ENCODE data around the gene CCDC24.

Gene CCDC24

DNA sequence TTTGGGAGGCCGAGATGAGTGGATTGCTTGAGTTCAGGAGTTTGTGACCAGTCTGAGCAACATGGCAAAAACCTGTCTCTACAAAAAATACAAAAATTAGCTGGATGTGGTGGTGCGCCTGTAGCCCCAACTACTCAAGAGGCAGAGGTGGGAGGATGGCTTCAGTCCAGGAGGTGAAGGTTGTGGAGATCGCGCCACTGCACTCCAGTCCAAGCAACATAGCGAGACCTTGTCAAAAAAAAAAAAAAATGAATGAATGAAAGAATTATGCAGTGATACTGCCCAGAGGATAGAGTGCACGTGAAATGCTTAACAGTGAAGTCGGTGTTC is 22.0 kb upstream of the CCDC24 start:
- Histone ChIP-seq H3K4me1 (ENCODE audit: control insufficient read depth, insufficient read depth, low read length) (peaks cover 5% of the 10 kb centered on the region), H3K9ac (ENCODE audit: low read length) (no peak overlapping the region), H3K27ac (ENCODE audit: low read depth, low read length) (no peak overlapping the region), H3K36me3 (ENCODE audit: control insufficient read depth, insufficient read depth, low read length) (peaks cover 7% of the 10 kb centered on the region), H3K27me3 (ENCODE audit: control insufficient read depth, insufficient read depth, low read length) (no peaks in the 10 kb centered on the region), H3K4me3 (ENCODE audit: low read length) (peak overlapping the region; percentile 11)

DNA sequence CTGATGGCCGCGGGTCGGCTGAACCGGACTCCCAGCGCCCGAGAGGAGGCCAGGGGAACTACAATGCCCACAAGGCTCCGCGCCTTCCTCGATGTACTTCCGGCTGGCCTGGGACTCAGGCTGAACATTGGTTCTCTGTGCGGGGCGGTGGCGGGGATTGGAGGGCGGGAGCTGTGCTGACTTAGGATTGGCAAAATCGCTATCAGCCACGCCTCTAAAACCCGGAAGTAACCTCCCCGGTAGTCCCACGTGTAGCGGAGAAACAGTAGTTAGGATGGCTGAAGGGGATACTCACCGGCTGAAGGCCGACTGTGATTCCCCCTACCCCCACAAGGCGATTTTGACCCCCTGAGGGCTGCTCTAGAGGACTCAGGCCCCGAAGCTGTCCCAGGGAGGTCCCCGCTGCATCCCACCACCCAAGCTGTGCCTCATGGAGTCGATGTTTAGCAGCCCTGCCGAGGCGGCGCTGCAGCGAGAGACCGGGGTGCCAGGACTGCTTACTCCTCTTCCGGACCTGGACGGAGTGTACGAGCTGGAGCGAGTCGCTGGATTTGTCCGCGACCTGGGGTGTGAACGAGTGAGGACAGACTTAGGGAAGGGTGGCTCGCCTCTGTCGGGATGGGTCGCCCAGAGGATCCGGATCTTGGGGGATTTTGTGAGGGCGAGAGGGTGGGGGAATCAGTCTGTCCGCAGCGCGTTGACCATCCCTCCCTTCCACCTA is 21.5 kb upstream of the CCDC24 start, which contains the start of gene DPH2:
Gene DPH2, plus strand, starts transcription at position 265 of the 721 bp plus-strand sequence. Its CDS starts 166 bp downstream, at position 431.
- no peak within 1 kb of the TSS for H3K9ac ChIP-seq (ENCODE audit: low read length)
- H3K36me3 ChIP-seq (ENCODE audit: control insufficient read depth, insufficient read depth, low read length): peaks cover 7% of the 10 kb centered on the region
- H3K4me1 ChIP-seq (ENCODE audit: control insufficient read depth, insufficient read depth, low read length): peaks cover 5% of the 10 kb centered on the region
- H3K4me3 ChIP-seq (ENCODE audit: low read length): peak within 1 kb of the TSS; percentile 93
- no peaks in the 10 kb centered on the region for H3K27me3 ChIP-seq (ENCODE audit: control insufficient read depth, insufficient read depth, low read length)
- no peak within 1 kb of the TSS for H3K27ac ChIP-seq (ENCODE audit: low read depth, low read length)

DNA sequence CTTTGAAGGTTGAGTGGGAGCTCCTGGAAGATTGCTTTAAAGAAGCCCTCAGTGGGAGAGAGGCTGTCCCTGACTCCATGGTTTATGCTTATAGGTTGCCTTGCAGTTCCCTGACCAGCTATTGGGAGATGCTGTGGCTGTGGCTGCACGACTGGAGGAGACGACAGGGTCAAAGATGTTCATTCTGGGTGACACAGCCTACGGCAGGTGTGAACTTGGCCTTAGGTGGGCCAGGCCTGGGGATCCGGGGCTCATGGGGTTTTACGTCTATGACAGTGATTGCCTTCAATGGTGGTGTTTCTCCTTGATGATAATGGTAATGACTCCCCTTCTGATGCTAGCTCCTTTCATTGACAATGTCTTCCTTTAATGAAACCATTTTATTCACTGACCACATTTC is 20.9 kb upstream of the CCDC24 start:
- H3K27me3 ChIP-seq (ENCODE audit: control insufficient read depth, insufficient read depth, low read length): no peaks in the 10 kb centered on the region
- H3K27ac ChIP-seq (ENCODE audit: low read depth, low read length): no peak overlapping the region
- peaks cover 5% of the 10 kb centered on the region for H3K4me1 ChIP-seq (ENCODE audit: control insufficient read depth, insufficient read depth, low read length)
- H3K9ac ChIP-seq (ENCODE audit: low read length): no peak overlapping the region
- H3K36me3 ChIP-seq (ENCODE audit: control insufficient read depth, insufficient read depth, low read length): peaks cover 7% of the 10 kb centered on the region
- peak overlapping the region; percentile 93 for H3K4me3 ChIP-seq (ENCODE audit: low read length)

DNA sequence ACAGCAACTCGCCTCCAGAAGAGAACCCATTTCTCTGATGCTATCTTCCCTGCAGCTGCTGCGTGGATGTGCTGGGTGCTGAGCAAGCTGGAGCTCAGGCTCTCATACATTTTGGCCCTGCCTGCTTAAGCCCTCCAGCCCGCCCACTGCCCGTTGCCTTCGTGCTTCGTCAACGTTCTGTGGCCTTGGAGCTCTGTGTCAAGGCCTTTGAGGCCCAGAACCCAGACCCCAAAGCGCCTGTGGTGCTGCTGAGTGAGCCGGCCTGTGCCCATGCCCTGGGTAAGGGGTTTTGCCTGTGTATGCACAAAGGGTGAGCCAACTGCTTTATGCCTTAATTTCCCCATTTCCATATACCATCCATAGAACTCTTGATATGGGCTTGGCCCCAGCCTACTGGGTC is 20.5 kb upstream of the CCDC24 start:
- no peak overlapping the region for H3K27ac ChIP-seq (ENCODE audit: low read depth, low read length)
- no peaks in the 10 kb centered on the region for H3K27me3 ChIP-seq (ENCODE audit: control insufficient read depth, insufficient read depth, low read length)
- H3K36me3 ChIP-seq (ENCODE audit: control insufficient read depth, insufficient read depth, low read length): peaks cover 7% of the 10 kb centered on the region
- peak overlapping the region; percentile 93 for H3K4me3 ChIP-seq (ENCODE audit: low read length)
- no peak overlapping the region for H3K9ac ChIP-seq (ENCODE audit: low read length)
- H3K4me1 ChIP-seq (ENCODE audit: control insufficient read depth, insufficient read depth, low read length): peaks cover 9% of the 10 kb centered on the region

DNA sequence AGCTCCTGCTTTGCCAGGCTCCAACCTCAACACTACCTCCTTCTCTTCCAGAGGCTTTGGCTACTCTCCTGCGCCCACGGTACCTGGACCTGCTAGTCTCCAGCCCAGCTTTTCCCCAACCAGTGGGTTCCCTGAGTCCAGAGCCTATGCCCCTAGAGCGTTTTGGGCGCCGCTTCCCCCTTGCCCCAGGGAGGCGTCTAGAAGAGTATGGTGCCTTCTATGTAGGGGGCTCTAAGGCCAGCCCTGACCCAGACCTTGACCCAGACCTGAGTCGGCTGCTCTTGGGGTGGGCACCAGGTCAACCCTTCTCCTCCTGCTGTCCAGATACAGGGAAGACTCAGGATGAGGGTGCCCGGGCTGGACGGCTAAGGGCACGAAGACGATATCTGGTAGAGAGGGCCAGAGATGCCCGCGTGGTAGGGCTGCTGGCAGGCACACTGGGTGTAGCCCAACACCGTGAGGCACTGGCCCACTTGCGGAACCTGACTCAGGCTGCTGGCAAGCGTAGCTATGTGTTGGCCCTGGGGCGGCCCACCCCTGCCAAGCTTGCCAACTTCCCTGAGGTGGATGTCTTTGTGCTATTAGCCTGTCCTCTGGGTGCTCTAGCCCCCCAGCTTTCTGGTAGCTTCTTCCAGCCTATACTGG is 19.9 kb upstream of the CCDC24 start:
- Histone ChIP-seq H3K4me1 (ENCODE audit: control insufficient read depth, insufficient read depth, low read length) (peaks cover 11% of the 10 kb centered on the region), H3K36me3 (ENCODE audit: control insufficient read depth, insufficient read depth, low read length) (peaks cover 11% of the 10 kb centered on the region), H3K27me3 (ENCODE audit: control insufficient read depth, insufficient read depth, low read length) (no peaks in the 10 kb centered on the region), H3K9ac (ENCODE audit: low read length) (no peak overlapping the region), H3K4me3 (ENCODE audit: low read length) (no peak overlapping the region), H3K27ac (ENCODE audit: low read depth, low read length) (no peak overlapping the region)

DNA sequence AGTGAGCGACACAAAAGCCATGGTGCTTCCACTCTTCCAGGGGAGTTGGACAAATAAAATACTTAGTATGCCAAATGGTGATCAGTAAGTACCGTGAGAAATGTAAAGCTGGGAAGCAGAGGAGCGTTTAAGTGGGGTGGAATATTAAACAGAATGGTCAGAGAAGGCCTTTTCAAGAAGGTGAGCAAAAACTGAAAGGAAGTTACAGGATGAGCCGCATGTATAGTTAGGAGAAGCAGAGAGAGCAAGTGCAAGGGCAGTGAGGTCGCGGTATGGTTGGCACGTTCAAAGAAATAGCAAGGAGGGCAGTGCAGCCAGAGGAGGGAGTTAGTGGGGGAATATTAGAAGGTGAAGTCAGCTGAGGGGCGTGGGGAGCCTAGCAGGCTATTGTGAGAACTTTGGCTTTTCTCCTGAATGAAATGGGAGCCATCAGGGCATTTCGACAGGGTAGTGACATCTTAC is 17.4 kb upstream of the CCDC24 start:
- H3K4me1 ChIP-seq (ENCODE audit: control insufficient read depth, insufficient read depth, low read length): peaks cover 11% of the 10 kb centered on the region
- H3K4me3 ChIP-seq (ENCODE audit: low read length): peak overlapping the region; percentile 81
- H3K36me3 ChIP-seq (ENCODE audit: control insufficient read depth, insufficient read depth, low read length): peaks cover 21% of the 10 kb centered on the region
- H3K27me3 ChIP-seq (ENCODE audit: control insufficient read depth, insufficient read depth, low read length): no peaks in the 10 kb centered on the region
- H3K9ac ChIP-seq (ENCODE audit: low read length): peak overlapping the region; percentile 86
- H3K27ac ChIP-seq (ENCODE audit: low read depth, low read length): peak overlapping the region; percentile 94

DNA sequence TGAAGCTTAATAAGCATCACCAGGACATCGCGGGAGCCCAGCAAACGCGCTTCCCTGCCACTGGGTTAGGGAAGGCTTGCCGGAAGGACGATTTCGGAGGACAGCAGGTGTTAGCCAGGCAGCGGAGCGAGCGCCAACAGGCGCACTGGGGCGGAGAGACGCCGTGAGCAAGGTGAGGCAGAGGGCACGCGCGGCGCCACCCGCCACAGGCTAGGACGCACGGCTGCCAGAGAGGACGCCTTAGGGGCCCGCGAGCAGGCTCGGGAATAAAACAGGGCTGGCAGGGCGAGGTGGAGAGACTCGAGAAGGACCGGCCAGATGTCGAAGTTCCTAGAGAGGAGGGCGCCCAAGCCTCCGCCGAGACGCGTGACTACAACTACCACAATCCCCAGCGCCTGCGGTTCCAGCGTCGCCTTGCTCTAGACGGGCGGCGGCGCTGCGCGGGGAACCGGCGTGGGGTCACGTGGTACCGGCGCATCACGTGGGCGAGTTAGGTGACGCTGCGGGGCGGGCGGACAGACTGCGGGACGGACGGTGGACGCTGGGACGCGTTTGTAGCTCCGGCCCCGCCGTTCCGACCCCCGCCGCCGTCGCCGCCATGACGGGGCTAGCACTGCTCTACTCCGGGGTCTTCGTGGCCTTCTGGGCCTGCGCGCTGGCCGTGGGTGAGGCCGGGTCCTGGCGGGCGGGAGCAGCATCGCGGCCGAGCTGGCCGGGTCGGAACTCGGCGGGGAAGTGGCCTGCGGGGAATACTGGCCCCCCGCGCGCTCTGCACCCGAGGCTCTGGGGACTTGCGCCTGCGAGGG is 16.8 kb upstream of the CCDC24 start, which contains the start of gene ATP6V0B:
Gene ATP6V0B, plus strand, starts transcription at position 518 of the 806 bp plus-strand sequence. Its CDS starts 81 bp downstream, at position 599.
- H3K36me3 ChIP-seq (ENCODE audit: control insufficient read depth, insufficient read depth, low read length): peaks cover 21% of the 10 kb centered on the region
- H3K27me3 ChIP-seq (ENCODE audit: control insufficient read depth, insufficient read depth, low read length): no peaks in the 10 kb centered on the region
- H3K9ac ChIP-seq (ENCODE audit: low read length): peak within 1 kb of the TSS; percentile 86
- peak within 1 kb of the TSS; percentile 81 for H3K4me3 ChIP-seq (ENCODE audit: low read length)
- H3K4me1 ChIP-seq (ENCODE audit: control insufficient read depth, insufficient read depth, low read length): peaks cover 11% of the 10 kb centered on the region
- peak within 1 kb of the TSS; percentile 94 for H3K27ac ChIP-seq (ENCODE audit: low read depth, low read length)

DNA sequence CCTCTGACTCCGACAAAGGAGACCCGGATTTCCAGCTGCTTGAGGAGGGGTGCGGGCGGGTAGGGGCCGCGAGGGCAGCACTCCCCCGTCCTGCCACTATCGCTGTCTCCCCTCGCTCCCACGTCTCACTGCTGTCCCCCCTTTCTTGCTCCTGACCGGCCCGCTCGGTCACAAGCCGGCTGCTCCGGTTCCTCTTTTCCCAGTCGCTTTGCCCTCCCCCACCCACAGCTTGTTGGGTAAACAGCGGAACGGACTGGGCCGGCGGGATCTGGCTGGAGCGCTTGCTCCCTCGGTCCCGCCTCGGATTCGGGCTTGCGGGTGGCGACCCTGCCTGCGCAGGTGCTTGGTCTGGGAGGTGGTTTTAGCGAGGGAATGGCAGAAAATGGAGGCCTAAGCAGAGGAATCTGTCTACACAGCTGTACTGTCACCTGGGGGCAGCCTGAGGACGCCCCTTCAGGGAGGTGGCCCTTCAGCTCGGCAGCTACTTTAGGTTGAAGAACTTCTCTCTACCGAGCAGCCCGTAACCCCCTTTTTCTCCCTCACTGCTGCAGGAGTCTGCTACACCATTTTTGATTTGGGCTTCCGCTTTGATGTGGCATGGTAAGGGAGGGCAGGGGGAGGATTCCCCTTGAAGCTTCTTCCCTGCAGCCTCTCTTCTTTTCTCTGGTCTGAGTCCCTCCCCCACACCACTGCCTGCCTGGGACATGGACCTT is 16.0 kb upstream of the CCDC24 start:
- Histone ChIP-seq H3K36me3 (ENCODE audit: control insufficient read depth, insufficient read depth, low read length) (peaks cover 21% of the 10 kb centered on the region), H3K4me1 (ENCODE audit: control insufficient read depth, insufficient read depth, low read length) (peaks cover 12% of the 10 kb centered on the region), H3K27me3 (ENCODE audit: control insufficient read depth, insufficient read depth, low read length) (no peaks in the 10 kb centered on the region), H3K9ac (ENCODE audit: low read length) (peak overlapping the region; percentile 46), H3K4me3 (ENCODE audit: low read length) (peak overlapping the region; percentile 81), H3K27ac (ENCODE audit: low read depth, low read length) (peak overlapping the region; percentile 94)

DNA sequence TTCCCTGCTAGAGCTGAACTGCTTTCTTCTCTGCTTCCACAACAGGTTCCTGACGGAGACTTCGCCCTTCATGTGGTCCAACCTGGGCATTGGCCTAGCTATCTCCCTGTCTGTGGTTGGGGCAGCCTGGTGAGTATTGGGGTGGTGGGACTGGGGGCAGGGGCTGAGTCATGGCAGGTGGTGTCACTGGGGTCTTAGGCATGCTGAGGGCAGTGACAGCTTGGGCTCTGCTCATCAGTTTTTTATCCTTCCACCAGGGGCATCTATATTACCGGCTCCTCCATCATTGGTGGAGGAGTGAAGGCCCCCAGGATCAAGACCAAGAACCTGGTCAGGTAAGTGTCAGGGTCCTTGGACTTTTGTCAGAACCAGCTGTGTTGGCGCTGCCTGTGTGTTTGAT is 15.4 kb upstream of the CCDC24 start:
- H3K27me3 ChIP-seq (ENCODE audit: control insufficient read depth, insufficient read depth, low read length): no peaks in the 10 kb centered on the region
- no peak overlapping the region for H3K27ac ChIP-seq (ENCODE audit: low read depth, low read length)
- H3K4me3 ChIP-seq (ENCODE audit: low read length): peak overlapping the region; percentile 81
- peaks cover 21% of the 10 kb centered on the region for H3K36me3 ChIP-seq (ENCODE audit: control insufficient read depth, insufficient read depth, low read length)
- H3K4me1 ChIP-seq (ENCODE audit: control insufficient read depth, insufficient read depth, low read length): peaks cover 11% of the 10 kb centered on the region
- no peak overlapping the region for H3K9ac ChIP-seq (ENCODE audit: low read length)

DNA sequence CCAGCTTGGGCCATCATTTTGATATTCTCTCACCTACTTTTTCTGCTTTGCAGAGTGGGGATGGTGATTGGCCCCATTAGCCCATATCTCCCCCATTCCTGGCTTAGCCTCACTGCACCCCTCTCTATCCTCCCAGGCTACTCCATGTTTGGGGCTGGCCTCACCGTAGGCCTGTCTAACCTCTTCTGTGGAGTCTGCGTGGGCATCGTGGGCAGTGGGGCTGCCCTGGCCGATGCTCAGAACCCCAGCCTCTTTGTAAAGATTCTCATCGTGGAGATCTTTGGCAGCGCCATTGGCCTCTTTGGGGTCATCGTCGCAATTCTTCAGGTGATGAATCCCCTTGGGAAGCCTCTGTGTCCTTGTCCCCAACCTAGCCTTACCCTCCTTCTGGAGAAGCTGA is 14.5 kb upstream of the CCDC24 start:
- no peak overlapping the region for H3K27ac ChIP-seq (ENCODE audit: low read depth, low read length)
- H3K4me3 ChIP-seq (ENCODE audit: low read length): no peak overlapping the region
- peaks cover 11% of the 10 kb centered on the region for H3K4me1 ChIP-seq (ENCODE audit: control insufficient read depth, insufficient read depth, low read length)
- no peak overlapping the region for H3K9ac ChIP-seq (ENCODE audit: low read length)
- H3K36me3 ChIP-seq (ENCODE audit: control insufficient read depth, insufficient read depth, low read length): peaks cover 18% of the 10 kb centered on the region
- H3K27me3 ChIP-seq (ENCODE audit: control insufficient read depth, insufficient read depth, low read length): no peaks in the 10 kb centered on the region

DNA sequence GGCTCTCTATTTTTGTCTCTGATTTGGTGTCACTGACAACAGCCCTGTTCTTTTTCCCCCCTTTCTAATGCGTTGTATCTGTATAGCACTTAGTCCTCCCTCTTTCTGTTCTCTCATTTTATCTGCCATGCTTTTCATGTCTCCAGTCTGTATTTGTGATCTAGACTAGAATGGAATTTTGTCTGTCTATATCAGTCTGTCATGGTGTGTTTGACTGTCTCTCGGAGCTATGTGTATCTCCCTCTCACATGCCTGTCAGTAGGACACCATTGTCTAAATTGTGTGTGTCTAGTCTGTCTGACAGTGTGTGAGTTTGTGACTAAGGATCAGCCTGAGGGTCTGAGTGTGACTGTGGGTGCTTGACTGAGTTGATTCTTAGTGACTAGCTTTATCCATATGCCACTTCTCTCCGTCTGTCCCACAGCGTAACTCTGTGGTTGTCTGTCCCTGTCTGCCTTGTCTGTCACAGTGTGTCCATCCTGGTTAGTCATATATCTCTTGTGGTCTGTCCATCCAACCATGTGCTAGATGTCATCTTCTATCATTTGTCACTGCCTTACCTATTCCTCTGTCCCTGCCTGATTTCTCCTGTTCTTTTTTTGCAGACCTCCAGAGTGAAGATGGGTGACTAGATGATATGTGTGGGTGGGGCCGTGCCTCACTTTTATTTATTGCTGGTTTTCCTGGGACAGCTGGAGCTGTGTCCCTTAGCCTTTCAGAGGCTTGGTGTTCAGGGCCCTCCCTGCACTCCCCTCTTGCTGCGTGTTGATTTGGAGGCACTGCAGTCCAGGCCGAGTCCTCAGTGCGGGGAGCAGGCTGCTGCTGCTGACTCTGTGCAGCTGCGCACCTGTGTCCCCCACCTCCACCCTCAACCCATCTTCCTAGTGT is 13.8 kb upstream of the CCDC24 start:
- Histone ChIP-seq H3K27ac (ENCODE audit: low read depth, low read length) (no peak overlapping the region), H3K27me3 (ENCODE audit: control insufficient read depth, insufficient read depth, low read length) (no peaks in the 10 kb centered on the region), H3K36me3 (ENCODE audit: control insufficient read depth, insufficient read depth, low read length) (peaks cover 15% of the 10 kb centered on the region), H3K4me3 (ENCODE audit: low read length) (peak overlapping the region; percentile 31), H3K4me1 (ENCODE audit: control insufficient read depth, insufficient read depth, low read length) (peaks cover 11% of the 10 kb centered on the region), H3K9ac (ENCODE audit: low read length) (no peak overlapping the region)

All from rectal smooth muscle tissue (tissue), 1 donor.